ENCODE measurements around the gene MT1A. TPM values are rescaled to one million over a fixed set of nuclear protein-coding genes. Genes with fewer than 3 reads are reported as not detected.

Gene MT1A
- total RNA-seq (not detected in 2 replicates), polyA plus RNA-seq (1.9 and 2.7 TPM in 2 replicates)

GRCh38 chr16:56637814-56638750 lies at the start of gene MT1A:
MT1A (plus strand) TSS chr16:56638666; CDS start chr16:56638739, 73 bp downstream.
- Histone ChIP-seq H3K27me3 (peaks cover 100% of the 10 kb centered on the region), H2AFZ (peak within 1 kb of the TSS; percentile 40), H3K9me3 (ENCODE audit: low read depth) (no peaks in the 10 kb centered on the region), H3K9me2 (replicated peaks; ENCODE audit: insufficient read depth) (no peaks in the 10 kb centered on the region), H4K20me1 (ENCODE audit: insufficient read depth, poor library complexity, severe bottlenecking) (no peaks in the 10 kb centered on the region), H3K4me1 (ENCODE audit: insufficient read depth) (peaks cover 11% of the 10 kb centered on the region), H3K36me3 (replicated peaks; ENCODE audit: insufficient read depth, low read depth) (no peaks in the 10 kb centered on the region), H3K4me3 (peak within 1 kb of the TSS; percentile 26), H3K4me2 (peak within 1 kb of the TSS; percentile 93), H3K79me2 (no peaks in the 10 kb centered on the region), H3K27ac (no peak within 1 kb of the TSS)
- DNase-seq (ENCODE audit: low spot score) = peak; percentile 60
- peak; percentile 26 for TF ChIP-seq EZH2phosphoT487 (IDR thresholded peaks at IDR 0.05; ENCODE audit: low read depth, severe bottlenecking, unreplicated experiment)
- peak; percentile 84 for TF ChIP-seq EZH2 (IDR thresholded peaks at IDR 0.05; ENCODE audit: borderline replicate concordance)
- TF ChIP-seq CTCF (IDR thresholded peaks at IDR 0.05; ENCODE audit: poor library complexity) = no peak
- WGBS (ENCODE audit: low lambda C conversion rate, missing lambda C conversion rate) = 6% methylated on average over 44 of the region's 68 CpGs

- 50% methylated on average over 9 of the region's 9 CpGs for WGBS (ENCODE audit: low lambda C conversion rate, missing lambda C conversion rate)
- H2AFZ ChIP-seq = no peak overlapping the region
- peaks cover 3% of the 10 kb centered on the region for H3K4me1 ChIP-seq (ENCODE audit: insufficient read depth)
- peak overlapping the region; percentile 81 for H3K4me2 ChIP-seq
- H3K79me2 ChIP-seq = no peaks in the 10 kb centered on the region
- H3K36me3 ChIP-seq (replicated peaks; ENCODE audit: insufficient read depth, low read depth) = no peaks in the 10 kb centered on the region
- peaks cover 45% of the 10 kb centered on the region for H3K27me3 ChIP-seq
- DNase-seq (ENCODE audit: low spot score) = no peak
- H4K20me1 ChIP-seq (ENCODE audit: insufficient read depth, poor library complexity, severe bottlenecking) = no peaks in the 10 kb centered on the region
- H3K27ac ChIP-seq = no peak overlapping the region
- H3K9me3 ChIP-seq (ENCODE audit: low read depth) = no peaks in the 10 kb centered on the region
- H3K9me2 ChIP-seq (replicated peaks; ENCODE audit: insufficient read depth) = no peaks in the 10 kb centered on the region
- TF ChIP-seq EZH2 (IDR thresholded peaks at IDR 0.05; ENCODE audit: borderline replicate concordance) (no peak), EZH2phosphoT487 (IDR thresholded peaks at IDR 0.05; ENCODE audit: low read depth, severe bottlenecking, unreplicated experiment) (no peak), CTCF (IDR thresholded peaks at IDR 0.05; ENCODE audit: poor library complexity) (no peak)
- no peak overlapping the region for H3K4me3 ChIP-seq
These were observed 49.7 kb upstream of the MT1A start for GRCh38 chr16:56588781-56589140.

DNA sequence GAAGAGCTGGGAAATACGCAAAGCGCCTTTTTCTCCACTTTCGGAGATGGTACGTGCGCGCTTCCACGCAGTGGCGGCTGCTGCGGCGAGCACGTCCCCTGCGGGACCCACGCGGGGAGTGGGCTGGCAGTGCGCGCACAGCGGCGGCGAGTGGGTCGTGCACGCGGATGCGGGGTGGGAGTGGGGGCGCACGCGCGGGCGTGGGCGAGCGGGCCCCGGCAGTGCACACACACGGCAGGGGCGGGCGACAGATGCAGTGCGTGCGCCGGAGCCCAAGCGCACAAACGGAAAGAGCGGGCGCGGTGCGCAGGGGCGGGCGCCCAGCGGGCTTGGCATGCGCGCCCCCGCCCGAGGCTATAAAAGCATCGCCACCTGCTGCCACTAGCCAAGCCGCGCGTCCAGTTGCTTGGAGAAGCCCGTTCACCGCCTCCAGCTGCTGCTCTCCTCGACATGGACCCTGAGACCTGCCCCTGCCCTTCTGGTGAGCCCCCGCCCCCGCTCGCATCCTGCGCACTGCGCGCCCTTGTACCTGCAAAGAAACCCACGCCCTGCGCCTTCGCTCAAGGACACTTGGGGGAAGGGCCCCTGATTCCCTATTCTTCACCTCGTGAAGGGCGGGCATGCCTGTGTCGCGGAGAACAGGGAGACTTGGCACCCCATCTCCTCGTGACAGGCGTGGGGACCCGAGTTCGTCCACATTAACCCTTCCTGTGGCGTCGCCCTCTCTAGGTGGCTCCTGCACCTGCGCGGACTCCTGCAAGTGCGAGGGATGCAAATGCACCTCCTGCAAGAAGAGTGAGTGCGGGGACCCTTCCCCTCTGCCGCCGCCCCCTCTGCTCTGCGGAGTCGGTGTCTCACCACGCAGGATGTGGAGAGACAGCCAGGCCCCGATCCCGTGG lies 49.1 kb upstream of the MT1A start, which contains the start of gene MT3:
MT3 (plus strand) TSS at position 388 of the 899 bp plus-strand sequence; CDS start at position 451, 63 bp downstream.
- WGBS (ENCODE audit: low lambda C conversion rate, missing lambda C conversion rate) = 14% methylated on average over 59 of the region's 87 CpGs
- Histone ChIP-seq H3K79me2 (no peaks in the 10 kb centered on the region), H4K20me1 (ENCODE audit: insufficient read depth, poor library complexity, severe bottlenecking) (no peaks in the 10 kb centered on the region), H3K9me3 (ENCODE audit: low read depth) (no peaks in the 10 kb centered on the region), H3K27ac (no peak within 1 kb of the TSS), H2AFZ (no peak within 1 kb of the TSS), H3K27me3 (peaks cover 45% of the 10 kb centered on the region), H3K4me3 (no peak within 1 kb of the TSS), H3K9me2 (replicated peaks; ENCODE audit: insufficient read depth) (no peaks in the 10 kb centered on the region), H3K4me2 (peak within 1 kb of the TSS; percentile 81), H3K4me1 (ENCODE audit: insufficient read depth) (peaks cover 3% of the 10 kb centered on the region), H3K36me3 (replicated peaks; ENCODE audit: insufficient read depth, low read depth) (no peaks in the 10 kb centered on the region)
- DNase-seq (ENCODE audit: low spot score) = peak; percentile 34
- TF ChIP-seq EZH2 (IDR thresholded peaks at IDR 0.05; ENCODE audit: borderline replicate concordance) = peak; percentile 90
- TF ChIP-seq EZH2phosphoT487 (IDR thresholded peaks at IDR 0.05; ENCODE audit: low read depth, severe bottlenecking, unreplicated experiment) = no peak
- no peak for TF ChIP-seq CTCF (IDR thresholded peaks at IDR 0.05; ENCODE audit: poor library complexity)
